Cerebellar nuclear complex (tissue), 1 donor: ENCODE measurements around the gene DCDC1.

Source experiments
- DNase-seq, 2 experiments: peaks; one replicate each; lab custom pipeline; 2025; lab: John Stamatoyannopoulos, UW

DCDC1 gene

DNA sequence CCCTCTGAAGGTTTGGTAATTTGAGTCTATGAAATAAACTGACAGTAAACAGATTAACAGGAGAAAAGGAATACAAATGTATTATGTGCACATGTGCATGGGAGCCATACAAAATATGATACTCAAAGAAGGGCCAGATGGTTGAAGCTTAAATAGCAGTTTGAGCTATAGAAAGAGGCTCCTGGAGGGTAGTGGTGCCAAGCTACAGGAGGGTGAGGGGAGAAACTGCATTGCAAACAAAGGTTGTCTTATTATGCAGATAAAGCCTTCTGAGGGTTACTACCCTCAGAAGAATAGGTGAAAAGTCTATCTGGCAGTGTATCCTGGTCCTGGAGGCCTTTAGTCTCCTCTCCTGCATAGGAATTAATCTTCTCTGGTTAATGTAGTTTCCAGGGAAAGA is 516.1 kb downstream of the DCDC1 start:
- DNase-seq: no peak

DNA sequence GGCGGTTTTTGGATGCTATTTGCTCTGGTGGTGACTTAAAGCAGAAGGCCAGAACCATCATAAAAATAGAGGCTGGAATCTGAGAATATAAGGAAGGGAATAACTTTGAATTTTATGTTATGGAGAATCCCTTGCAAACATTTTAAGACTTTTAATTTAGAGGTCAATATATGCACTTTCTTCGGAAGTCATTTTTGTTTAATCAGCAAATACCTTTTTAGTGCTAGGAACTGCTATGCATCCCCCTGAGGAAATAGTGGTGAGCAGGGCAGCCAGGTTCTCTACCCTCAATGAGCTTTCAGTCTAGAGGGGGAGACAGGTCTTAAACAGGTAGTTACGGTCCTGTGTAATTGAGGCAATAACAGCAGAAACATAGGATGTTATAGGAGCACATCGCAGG is 516.9 kb downstream of the DCDC1 start:
- DNase-seq: no peak

DNA sequence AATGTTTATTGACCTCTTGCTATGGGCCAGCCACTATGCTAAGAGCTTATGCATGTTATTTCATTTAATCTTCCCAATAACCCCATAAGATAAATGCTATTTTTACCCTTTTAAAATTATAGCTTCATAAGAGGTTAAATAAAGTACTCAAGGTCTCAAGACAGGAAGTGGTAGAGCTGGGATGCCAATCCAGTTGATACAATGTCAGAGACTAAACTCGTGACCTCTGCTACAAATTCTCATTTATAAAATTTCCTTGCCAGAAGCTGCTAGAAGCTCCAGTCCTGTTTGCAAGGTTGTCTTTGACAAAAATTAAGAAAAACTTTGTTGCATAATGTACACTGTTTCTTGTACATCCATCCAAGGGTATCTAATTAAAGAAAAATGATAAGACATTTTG is 517.4 kb downstream of the DCDC1 start:
- no peak for DNase-seq

DNA sequence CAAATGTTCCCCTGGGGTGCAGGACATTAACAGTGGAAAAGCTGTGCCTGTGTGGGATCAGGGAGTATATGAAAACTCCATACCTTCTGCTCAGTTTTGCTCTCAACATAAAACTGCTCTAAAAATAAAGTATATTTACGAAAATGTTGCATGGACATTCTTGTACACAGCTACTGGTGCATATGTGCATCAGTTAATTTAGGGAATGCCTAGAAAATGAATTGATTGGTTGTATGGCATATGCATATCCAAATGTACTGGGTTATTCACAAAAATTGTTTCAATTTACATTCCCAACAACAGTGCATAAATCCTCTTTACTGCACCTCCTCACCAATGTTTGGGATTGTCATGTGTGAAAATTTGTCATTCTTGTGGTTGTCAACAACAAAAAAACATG is 532.3 kb downstream of the DCDC1 start:
- DNase-seq: no peak

DNA sequence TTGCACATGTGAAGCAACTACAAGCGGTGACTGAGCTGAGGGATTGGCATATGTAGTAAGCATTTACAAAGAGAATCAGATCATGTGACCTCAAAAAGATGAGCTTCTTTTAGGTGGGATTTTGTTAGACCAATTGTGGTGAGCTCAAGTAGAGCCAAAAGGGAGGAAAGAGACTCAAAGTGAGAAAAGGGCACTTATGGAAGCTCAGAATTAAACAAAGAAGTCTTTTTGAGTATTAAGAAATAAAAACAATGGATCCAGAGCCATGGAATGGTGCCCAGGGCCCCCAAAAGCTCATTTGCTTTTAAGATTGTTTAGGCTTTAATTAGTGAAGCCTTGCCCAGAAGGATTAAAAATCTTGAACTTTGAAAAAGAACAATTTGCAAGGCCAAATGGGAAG is 536.7 kb downstream of the DCDC1 start:
- DNase-seq: no peak

DNA sequence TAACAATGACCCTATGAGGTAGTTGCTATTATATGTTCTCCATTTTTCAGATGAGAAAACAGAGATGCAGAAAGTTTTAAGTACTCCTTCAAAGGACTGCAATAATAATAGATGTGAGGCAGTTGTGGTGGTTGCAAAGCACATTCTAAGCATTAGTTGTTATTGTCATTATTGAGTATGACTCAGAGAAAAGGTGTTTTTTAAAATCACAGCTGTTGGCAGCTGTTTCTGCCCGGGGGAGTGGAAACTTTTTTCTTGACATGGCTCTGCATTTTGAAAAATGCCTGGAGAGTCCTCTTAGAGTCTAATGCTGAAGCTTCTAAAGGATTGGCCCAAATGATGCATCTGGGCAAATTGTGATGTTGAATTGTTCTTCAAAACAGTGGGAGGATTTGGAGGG is 538.9 kb downstream of the DCDC1 start:
- DNase-seq: no peak

DNA sequence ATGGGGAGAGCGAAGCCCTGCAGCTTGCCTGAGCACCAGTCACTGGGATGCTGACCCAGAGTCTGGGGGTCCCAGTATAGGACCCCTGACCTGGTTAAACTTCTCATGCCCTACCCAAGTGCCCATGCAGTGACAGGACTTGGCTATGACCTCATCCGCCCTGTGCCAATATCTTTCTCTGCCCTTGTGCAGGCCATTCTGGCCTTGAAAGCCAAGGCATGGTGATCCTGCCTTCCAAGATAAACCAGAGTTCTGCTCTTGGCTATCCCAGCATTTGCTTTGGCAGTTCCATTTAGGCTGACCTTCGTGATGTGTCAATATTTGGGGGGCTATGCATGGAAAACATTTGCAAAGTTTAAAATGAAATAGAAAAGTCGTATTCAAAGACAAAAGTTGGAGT is 542.6 kb downstream of the DCDC1 start:
- no peak for DNase-seq

DNA sequence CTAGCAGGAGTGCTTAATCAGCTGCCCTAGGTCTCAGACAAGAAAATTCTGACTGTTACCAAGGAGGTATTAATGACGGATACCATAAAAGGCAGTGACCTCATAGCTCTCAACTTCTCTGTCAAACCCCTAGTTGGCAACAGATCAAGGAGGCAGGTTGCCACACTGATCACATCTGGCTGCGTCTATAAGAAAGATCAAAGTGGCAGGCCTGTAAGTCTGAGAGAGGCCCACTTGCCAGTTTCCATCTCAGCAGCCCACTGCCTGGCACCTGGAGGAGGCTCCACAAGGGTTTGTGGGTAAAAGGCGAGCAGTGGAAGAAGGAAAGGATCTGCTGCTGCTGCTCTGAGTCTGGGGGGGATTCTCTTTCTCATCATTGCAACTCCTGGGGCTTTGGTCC is 543.8 kb downstream of the DCDC1 start:
- DNase-seq: no peak

DNA sequence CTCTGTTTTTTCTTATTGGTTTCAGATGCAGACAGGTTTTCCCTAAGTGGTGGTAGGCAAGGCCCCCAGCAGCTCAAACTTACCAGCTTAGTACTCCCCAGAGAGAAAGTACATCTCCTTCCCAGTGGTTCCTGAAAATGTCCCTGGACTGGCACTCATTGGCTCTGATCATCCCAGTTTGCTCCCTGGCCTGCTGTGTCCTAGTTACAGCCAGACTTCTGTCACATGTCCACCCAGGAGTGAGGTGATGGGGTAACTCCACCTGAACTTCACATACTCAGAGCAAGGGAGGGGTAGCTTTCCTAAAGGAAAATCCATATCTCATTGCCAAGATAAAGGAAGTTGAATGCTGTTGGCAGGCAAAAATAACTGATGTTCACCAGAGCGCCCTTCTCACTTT is 546.4 kb downstream of the DCDC1 start:
- no peak for DNase-seq

DNA sequence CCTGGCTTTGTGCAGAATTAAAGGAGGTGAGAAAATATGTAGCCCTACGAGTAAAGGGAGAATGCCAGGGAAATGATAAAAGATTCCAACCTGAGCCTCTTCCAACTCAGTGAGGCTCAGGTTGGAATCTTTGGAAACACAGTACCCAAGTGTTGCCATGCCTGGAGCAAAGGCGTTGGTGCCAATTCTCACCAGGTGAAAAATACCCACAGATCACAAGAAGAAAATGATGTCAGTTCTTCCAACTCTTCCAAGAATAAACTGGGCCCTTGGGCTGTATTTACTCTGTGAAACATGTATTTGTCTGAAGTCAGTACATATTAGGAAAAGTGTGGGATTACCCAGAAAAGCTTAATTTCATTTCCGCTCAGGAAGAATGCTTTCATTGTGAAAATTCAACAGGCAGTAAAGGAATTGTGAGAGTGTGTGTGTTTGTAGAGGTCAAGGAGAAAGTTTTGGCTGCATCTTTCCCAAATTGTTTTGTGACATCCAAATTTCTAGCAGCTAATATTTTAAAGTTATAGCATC is 548.0 kb downstream of the DCDC1 start:
- DNase-seq: no peak

DNA sequence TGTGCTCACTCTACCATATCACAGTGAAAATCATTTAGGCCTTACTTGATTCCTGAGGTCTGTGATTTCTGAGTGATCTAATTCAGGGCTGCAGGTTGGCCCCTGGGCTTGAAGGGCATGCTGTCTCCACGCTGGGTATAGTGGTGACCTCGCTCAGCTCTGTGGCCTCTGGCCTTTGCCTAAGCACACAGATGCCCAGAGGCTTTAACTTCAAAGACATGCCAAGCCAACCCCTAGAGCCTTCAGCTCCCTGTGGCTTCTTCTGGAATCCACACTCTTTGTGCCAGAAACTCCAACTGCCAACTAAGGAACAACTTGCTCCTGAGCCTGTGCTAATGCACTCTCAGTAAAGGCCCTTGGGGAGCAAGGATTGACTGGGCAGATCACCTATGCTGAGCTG is 550.8 kb downstream of the DCDC1 start:
- no peak for DNase-seq

DNA sequence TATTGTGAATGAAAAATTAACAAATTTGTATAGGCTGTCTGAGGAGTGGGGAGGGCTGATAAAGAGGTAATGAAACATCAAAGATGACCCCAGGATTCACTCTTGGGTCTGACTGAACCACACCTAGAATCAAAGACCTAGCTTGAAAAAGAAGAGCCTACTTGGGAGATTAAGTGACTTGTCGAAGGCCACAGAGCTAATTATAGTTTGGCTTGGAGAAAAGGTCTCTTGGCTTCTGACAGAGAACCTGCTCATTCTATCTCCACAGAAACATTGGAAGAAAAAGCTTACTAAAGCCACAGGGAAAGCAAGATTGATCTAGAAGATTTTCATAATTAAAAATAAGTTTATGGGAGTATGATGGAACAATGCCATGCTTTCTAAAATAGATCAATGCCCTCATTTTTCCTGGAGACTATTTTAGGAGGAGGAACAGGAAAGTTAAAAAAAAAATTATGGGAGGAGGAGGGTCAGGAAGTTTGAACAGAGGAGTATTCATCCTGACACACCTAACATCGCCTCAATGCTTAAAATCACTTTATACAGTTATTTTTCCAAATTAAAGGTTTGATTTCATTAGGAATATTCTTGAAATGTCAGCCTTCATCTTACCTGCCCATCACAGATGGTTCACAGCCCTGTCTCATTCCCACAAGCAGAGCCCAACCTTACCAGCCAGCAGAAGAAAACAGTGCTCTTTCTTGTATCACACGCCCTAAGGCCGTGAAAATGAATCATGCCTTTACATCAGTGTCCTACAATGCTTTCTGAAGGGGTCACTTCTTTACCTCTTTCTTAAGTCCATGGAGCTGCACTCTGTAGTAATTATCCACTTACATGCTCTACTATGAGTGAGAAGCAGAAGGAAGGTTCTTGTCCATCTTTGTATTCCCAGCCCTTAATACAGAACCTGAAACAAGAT is 552.3 kb downstream of the DCDC1 start:
- no peak for DNase-seq

DNA sequence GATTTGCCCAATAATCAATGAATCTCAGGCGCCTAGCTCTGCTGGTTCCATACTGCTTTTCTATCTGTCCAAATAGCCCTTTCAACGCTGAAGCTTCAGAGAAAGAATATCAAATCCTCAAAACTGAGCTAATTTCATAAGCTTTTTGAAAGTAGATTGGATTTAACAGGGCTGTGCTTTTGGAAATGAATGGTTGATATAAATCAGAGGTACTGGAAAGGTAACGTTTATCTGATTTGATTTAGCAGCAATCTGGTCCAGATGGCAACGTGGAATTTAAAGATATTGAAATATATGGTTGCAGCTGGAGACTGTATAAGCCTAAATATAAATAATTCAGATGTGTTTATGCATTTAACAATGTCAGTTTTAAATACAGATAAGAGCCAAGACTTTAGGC is 553.9 kb downstream of the DCDC1 start:
- DNase-seq: no peak

DNA sequence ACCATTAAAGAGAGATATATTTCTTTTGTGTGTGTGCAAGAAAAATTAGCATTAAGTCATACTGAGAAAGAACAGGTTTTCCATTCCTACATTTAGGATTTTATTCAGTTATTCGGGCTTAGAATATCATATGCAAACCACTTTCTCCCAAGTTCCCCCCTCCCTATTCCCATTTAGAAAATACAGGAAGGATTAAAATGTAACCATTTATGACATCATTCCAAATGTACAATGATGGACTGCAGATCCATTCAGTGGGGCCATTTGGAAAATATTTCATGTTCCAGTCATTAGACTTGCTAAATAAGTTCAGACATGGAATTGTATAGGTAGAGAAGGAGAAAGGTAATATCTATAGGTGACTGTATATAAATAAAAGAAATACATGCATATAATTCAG is 554.8 kb downstream of the DCDC1 start:
- no peak for DNase-seq
